Keratinocyte (primary cell): ENCODE data around the gene CAPZB. TPM values are rescaled to one million over a fixed set of nuclear protein-coding genes. Genes with fewer than 3 reads are reported as not detected.

Experiments
- DNase-seq: peaks from one replicate; pipeline ENCODE4 v3.0.0-alpha.2; 2011; ENCODE audit warnings: low read depth, missing footprints, low spot score
- FAIRE-seq: peaks from 2 replicates; lab custom pipeline; 2011; peaks lifted over from hg19 to GRCh38; lab: Jason Lieb, UNC
- H2AFZ ChIP-seq: 2 replicates; pipeline ENCODE4 v1.6.0; 2012; ENCODE audit warnings: low read length, control low read depth, inconsistent platforms; ENCODE audit not compliant: control insufficient read depth
- H3K27ac ChIP-seq: 2 replicates; pipeline ENCODE4 v1.5.1; 2011; ENCODE audit warnings: low read length; ENCODE audit not compliant: control insufficient read depth, insufficient read depth
- H3K27me3 ChIP-seq: 3 replicates; pipeline ENCODE4 v1.6.0; 2011; ENCODE audit warnings: low read length; ENCODE audit not compliant: control insufficient read depth, insufficient read depth; ENCODE audit errors: extremely low read depth
- H3K36me3 ChIP-seq, 2 experiments: 2 replicates in 1 of 2; 3 replicates in 1 of 2; pipeline ENCODE4 v1.5.1; 2011; ENCODE audit warnings: low read length in 2 of 2, mild to moderate bottlenecking in 1 of 2; ENCODE audit not compliant: control insufficient read depth in 2 of 2, insufficient read depth in 2 of 2; ENCODE audit errors: extremely low read depth in 1 of 2
- H3K4me1 ChIP-seq: 3 replicates; pipeline ENCODE4 v1.5.1; 2011; ENCODE audit warnings: low read length; ENCODE audit not compliant: control insufficient read depth, insufficient read depth; ENCODE audit errors: extremely low read depth
- H3K4me2 ChIP-seq: 3 replicates; pipeline ENCODE4 v1.6.0; 2011; ENCODE audit warnings: low read depth, low read length; ENCODE audit not compliant: control insufficient read depth, insufficient read depth; ENCODE audit errors: extremely low read depth
- H3K4me3 ChIP-seq, 3 experiments: fragments of 200-600 bp in 1 of 3; sonication (generic) in 1 of 3; 2 replicates in 2 of 3; 3 replicates in 1 of 3; pipeline ENCODE4 v1.5.1; 2011 to 2016; ENCODE audit warnings: low read length in 3 of 3, mild to moderate bottlenecking in 3 of 3, control low read depth in 2 of 3, inconsistent platforms in 1 of 3, low read depth in 1 of 3, mixed read lengths in 1 of 3, mixed run types in 1 of 3, moderate library complexity in 1 of 3; ENCODE audit not compliant: control insufficient read depth in 2 of 3, insufficient read depth in 2 of 3; ENCODE audit errors: extremely low read depth in 1 of 3
- H3K79me2 ChIP-seq: 2 replicates; pipeline ENCODE4 v1.6.0; 2012; ENCODE audit warnings: low read length; ENCODE audit not compliant: control insufficient read depth, insufficient read depth
- H3K9ac ChIP-seq: 3 replicates; pipeline ENCODE4 v1.6.0; 2011; ENCODE audit warnings: low read length; ENCODE audit not compliant: control insufficient read depth, insufficient read depth; ENCODE audit errors: extremely low read depth
- H3K9me1 ChIP-seq: 3 replicates; pipeline ENCODE4 v1.6.0; 2011; ENCODE audit warnings: low read length; ENCODE audit not compliant: control insufficient read depth, insufficient read depth; ENCODE audit errors: extremely low read depth
- H3K9me3 ChIP-seq: 2 replicates; pipeline ENCODE4 v1.5.1; 2012; ENCODE audit warnings: low read depth, low read length; ENCODE audit not compliant: control insufficient read depth
- H4K20me1 ChIP-seq: 3 replicates; pipeline ENCODE4 v1.6.0; 2011; ENCODE audit warnings: low read length; ENCODE audit not compliant: control insufficient read depth, insufficient read depth; ENCODE audit errors: extremely low read depth
- CTCF ChIP-seq, 3 experiments: IDR thresholded peaks in 1 of 3; conservative IDR thresholded peaks in 1 of 3; optimal IDR thresholded peaks in 1 of 3; 2 replicates in 2 of 3; 3 replicates in 1 of 3; pipeline versions ENCODE3 to v1.5.1; 2011; ENCODE audit warnings: low read length in 3 of 3, mild to moderate bottlenecking in 3 of 3, moderate library complexity in 2 of 3, control low read depth in 1 of 3, inconsistent platforms in 1 of 3; ENCODE audit not compliant: insufficient read depth in 2 of 3; ENCODE audit errors: extremely low read depth in 1 of 3
- EZH2 ChIP-seq: IDR thresholded peaks from one replicate; pipeline ENCODE4 v1.6.1; 2012; ENCODE audit warnings: inconsistent platforms, mild to moderate bottlenecking, low read length, moderate library complexity
- dilution Hi-C: fragments of 300-500 bp; cut with MboI; formaldehyde crosslinking; loops from one replicate; pipeline ENCODE4 v1.7.0; 2020; ENCODE audit warnings: low sequenced_read_pairs; ENCODE audit not compliant: extremely low pct_ligation_motif_present
- polyA plus RNA-seq, 5 experiments: library from polyadenylated mRNA; depleted of rRNA in 3 of 5; stranded (reverse) in 3 of 5; stranded (forward) in 1 of 5; unstranded in 1 of 5; fragments of >200 nt; gene quantifications; 1 replicate in 1 of 5; 2 replicates in 3 of 5; 3 replicates in 1 of 5; pipeline versions ENCODE4 v1.2.1 to v1.2.3, GENCODE V29; 2011 to 2012; ENCODE audit warnings: missing spikeins in 2 of 5, low read depth in 1 of 5, low replicate concordance in 1 of 5

The CAPZB gene
- polyA plus RNA-seq, 1 donor (not counting 4 experiments of a cell fraction or from before 2014, with no cell fraction given), result 193 TPM

GRCh38 chr1:19515201-19515600 is 29.9 kb upstream of the CAPZB start:
- no peaks in the 10 kb centered on the region for H3K36me3 ChIP-seq
- H3K9me3 ChIP-seq, result no peaks in the 10 kb centered on the region
- DNase-seq (no peak), FAIRE-seq (no peak)
- dilution Hi-C loops, result no loop called here
- no peaks in the 10 kb centered on the region for H3K27me3 ChIP-seq
- no peaks in the 10 kb centered on the region for H4K20me1 ChIP-seq
- no peak for TF ChIP-seq EZH2
- no peak for TF ChIP-seq CTCF (optimal IDR thresholded peaks at IDR 0.05 in 1 of 3, IDR thresholded peaks at IDR 0.05 in 1 of 3, conservative IDR thresholded peaks at IDR 0.05 in 1 of 3; ENCODE audit: extremely low read depth in 1 of 3, insufficient read depth in 2 of 3, low read length in 3 of 3)
- H3K79me2 ChIP-seq, result no peaks in the 10 kb centered on the region
- H3K4me3 ChIP-seq, result no peak overlapping the region
- H3K4me1 ChIP-seq, result no peaks in the 10 kb centered on the region
- H3K4me2 ChIP-seq, result no peak overlapping the region
- H2AFZ ChIP-seq, result no peak overlapping the region
- no peak overlapping the region for H3K9ac ChIP-seq
- H3K9me1 ChIP-seq, result no peaks in the 10 kb centered on the region
- no peak overlapping the region for H3K27ac ChIP-seq

- H3K9me1 ChIP-seq, result no peaks in the 10 kb centered on the region
- H3K36me3 ChIP-seq, result no peaks in the 10 kb centered on the region
- H4K20me1 ChIP-seq, result no peaks in the 10 kb centered on the region
- H3K4me3 ChIP-seq, result no peak overlapping the region
- H2AFZ ChIP-seq, result no peak overlapping the region
- no peaks in the 10 kb centered on the region for H3K4me1 ChIP-seq
- no peaks in the 10 kb centered on the region for H3K9me3 ChIP-seq
- no peaks in the 10 kb centered on the region for H3K79me2 ChIP-seq
- H3K27ac ChIP-seq, result no peak overlapping the region
- TF ChIP-seq EZH2, result no peak
- no peak for TF ChIP-seq CTCF (optimal IDR thresholded peaks at IDR 0.05 in 1 of 3, IDR thresholded peaks at IDR 0.05 in 1 of 3, conservative IDR thresholded peaks at IDR 0.05 in 1 of 3; ENCODE audit: extremely low read depth in 1 of 3, insufficient read depth in 2 of 3, low read length in 3 of 3)
- dilution Hi-C loops, result no loop called here
- no peak overlapping the region for H3K9ac ChIP-seq
- H3K27me3 ChIP-seq, result no peaks in the 10 kb centered on the region
- FAIRE-seq (no peak), DNase-seq (no peak)
- H3K4me2 ChIP-seq, result no peak overlapping the region
Measured at GRCh38 chr1:19514391-19514831, 29.1 kb upstream of the CAPZB start.
